SK-N-MC (cell line): ENCODE measurements around the gene NFATC1.

Source experiments
- EZH2 ChIP-seq: fragments of 200-600 bp; sonication (generic); IDR thresholded peaks from one replicate; pipeline ENCODE4 v1.6.1; 2017; ENCODE audit warnings: antibody characterized with exemption
- POLR2AphosphoS5 ChIP-seq: IDR thresholded peaks from 2 replicates; pipeline ENCODE4 v1.6.1; 2012; ENCODE audit warnings: mild to moderate bottlenecking, low read depth, low read length, borderline replicate concordance

GRCh38 chr18:79479761-79480161 is 84.0 kb downstream of the NFATC1 start:
- no peak for TF ChIP-seq EZH2
- no peak for TF ChIP-seq POLR2AphosphoS5
